Colon (tissue), 2 donors: ENCODE measurements around the gene ZNF593.

Experiments used
- FAIRE-seq: peaks from 2 replicates; lab custom pipeline; 2012; peaks lifted over from hg19 to GRCh38; lab: Jason Lieb, UNC
- donor health status: control.
- donor health status: control.

The ZNF593 gene

GRCh38 chr1:26148887-26149286, 20.8 kb upstream of the ZNF593 start:
- FAIRE-seq = no peak

DNA sequence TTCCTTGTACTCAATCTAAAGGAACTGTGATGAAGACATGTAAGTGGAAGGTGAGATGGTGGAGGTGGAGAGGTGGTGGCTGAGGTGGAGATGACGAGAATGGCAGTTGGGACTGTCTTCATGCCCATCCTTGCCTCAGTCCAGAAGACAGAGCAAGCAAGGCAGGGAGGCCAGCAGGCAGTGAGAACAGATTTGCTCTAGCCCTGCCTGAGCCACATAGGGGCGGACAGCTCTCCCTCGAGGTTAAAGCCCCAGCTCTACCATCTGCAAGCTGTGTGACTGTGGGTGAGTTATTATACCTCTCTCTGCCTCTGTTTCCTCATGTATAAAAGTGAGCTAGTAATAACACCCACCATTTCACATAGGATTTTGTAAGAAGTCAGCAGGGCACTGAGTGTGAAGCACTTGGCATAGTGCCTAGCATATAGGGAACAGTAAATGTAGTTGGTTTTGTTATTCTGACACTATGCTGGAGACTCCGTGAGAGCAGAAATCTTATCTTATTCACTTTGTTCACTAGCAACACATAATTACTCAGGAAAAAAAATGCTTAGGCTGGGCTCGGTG, 15.7 kb upstream of the ZNF593 start:
- FAIRE-seq = no peak

- no peak for FAIRE-seq
Measured at GRCh38 chr1:26154750-26155149, 15.0 kb upstream of the ZNF593 start.

DNA sequence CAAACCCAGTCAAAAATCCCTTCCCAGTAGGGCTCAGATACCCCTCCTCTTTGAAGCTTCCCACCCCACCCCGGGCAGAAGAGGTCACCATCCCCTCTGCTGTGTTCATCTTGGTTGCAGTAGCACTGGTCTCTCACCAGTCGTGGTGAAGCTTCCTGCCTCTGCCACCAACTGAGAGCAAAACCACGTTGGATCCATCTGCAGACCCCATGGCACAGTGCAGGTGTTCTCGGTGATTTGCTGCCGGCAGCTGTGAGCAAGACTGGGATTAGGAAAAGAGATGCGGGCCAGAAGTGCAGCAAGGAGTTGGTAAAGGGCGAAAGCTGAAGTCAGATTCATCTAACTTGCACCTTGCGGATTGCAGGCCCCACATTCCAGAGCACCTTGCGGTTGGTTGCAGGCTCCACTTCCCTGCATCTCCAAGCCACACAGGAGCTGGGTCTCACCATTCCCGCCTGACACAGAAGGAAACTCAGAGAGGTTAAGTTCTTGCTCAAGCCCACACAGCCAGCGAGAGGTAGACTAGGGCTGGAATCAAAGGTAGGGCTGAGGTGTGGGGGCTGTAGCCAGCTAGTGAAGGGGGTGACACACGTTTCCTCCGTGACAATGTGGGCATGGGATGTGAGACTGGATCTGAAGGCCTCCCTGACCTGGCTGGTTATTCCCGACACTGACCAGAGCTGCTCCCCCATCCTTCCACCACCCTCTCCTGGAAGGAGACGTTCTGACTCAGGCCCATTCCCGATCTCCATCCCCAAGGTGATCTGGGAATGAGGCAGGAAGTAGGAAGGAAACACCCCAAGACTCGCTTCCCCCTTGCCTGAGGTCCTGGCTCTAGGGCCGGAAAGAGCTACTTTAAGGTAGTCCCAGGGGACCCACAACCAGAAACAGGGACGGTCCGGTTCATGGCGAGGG, 14.1 kb upstream of the ZNF593 start:
- no peak for FAIRE-seq

- FAIRE-seq = no peak
Measured at GRCh38 chr1:26156285-26157038, 13.2 kb upstream of the ZNF593 start.

DNA sequence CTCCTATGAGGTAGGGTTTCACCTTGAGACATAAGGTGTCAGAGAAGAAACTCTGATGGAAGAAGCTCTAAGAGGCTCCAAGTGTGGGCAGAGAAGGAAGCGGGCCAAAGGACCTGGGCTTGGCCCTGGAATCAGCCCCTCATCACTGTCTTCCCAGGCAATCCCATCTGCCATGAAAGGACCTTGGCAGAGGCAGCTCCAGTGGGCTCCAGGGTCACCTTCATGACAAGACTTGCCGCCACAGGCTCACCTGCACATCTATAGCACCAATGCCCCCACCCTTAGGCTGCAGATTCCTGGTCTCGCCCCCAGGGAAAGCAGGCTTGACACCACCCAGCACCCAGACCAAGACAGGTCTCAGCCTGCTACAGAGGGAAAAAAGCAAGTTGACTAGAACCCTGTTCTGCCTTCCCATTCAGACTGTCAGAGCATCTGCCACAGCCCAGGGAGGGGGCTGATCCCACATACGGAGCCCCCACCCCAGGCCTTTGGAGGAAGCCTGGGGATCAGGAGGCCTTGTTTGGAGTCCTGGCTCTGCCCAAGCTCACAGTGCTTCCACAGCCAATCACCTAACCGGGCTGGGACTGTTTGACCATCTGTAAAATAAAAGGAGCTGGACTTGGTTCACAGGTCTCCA, 11.3 kb upstream of the ZNF593 start:
- FAIRE-seq = no peak

GRCh38 chr1:26158908-26159742, 10.6 kb upstream of the ZNF593 start, which contains the start of gene FAM110D:
TSS of gene FAM110D (plus strand) at chr1:26159079. CDS start at chr1:26161292, 2,213 bp downstream.
- FAIRE-seq = no peak

DNA sequence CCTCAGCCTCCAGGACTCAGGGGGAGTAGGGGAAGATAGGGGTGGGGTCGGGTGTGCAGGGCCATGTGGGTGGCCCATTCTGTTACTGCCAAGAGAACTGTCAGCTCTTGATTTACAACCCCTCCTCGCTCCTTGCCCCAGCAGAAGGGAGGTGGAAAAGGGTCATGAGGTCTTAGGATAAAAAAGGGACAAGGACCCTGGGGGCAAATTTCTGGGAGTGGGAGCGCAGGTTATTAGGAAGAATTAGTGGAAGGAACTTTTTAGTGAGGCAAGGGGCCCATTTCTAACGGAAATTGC, 10.0 kb upstream of the ZNF593 start:
- FAIRE-seq = no peak

DNA sequence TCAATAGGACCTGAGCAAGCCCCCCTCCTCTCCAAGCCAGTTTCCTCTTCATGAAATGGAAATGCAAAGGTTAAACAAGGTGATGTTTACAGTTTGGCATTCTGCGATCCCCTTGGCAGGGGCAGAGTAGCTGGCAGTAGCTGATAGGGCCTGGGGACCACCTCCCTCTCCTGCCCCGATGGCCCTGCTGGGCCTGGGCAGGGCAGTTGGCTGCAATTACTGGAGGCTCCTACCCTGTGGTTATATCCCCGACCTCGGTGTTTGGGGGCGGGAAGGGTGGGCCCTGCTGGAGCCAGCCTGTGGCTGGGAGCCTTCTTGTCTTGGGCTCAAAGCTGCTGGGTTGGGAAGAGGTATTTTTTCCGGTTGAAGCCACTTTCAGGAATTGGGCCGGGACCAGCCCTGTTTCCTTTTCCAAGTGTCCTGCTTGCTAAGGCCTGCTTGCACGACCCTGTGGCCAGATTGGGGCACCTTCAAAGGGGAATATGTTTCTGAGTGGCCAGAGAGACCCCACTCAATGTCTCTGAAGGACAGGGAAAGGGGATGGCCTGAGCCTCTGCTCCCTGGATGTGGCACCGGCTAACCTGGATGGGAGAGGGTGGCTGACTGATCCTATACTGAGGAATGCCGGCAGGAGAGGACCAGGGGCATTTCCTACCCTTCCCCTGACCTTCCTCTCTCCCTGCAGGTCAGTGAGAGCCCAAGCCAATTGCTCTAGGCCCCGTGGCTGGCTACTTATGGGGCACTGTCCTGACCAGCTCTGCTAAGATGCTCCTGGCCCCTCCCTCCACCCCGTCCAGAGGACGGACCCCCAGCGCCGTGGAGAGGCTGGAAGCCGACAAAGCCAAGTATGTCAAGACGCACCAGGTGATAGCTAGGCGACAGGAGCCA, 8.9 kb upstream of the ZNF593 start:
- no peak for FAIRE-seq

DNA sequence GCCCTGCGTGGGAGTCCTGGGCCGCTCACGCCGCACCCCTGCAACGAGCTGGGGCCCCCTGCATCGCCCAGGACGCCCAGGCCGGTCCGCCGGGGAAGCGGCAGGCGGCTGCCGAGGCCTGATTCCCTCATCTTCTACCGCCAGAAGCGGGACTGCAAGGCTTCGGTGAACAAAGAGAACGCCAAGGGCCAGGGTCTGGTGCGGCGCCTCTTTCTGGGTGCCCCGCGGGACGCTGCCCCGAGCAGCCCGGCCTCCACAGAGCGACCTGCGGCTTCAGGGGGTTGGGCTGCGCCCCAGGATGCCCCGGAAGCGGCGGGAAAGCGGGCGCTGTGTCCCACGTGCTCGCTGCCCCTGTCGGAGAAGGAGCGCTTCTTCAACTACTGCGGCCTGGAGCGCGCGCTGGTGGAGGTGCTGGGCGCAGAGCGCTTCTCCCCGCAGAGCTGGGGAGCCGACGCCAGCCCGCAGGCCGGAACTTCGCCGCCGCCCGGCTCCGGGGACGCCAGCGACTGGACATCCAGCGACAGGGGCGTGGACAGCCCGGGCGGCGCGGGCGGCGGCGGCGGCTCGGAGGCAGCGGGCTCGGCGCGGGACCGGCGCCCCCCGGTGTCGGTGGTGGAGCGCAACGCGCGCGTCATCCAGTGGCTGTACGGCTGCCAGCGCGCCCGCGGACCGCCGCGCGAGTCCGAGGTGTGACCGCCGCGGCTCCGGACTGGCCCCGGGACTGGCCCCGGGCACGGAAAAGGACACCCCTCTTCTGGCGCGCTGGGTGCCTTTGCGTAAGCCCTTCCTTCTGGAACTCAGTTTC, 8.1 kb upstream of the ZNF593 start:
- no peak for FAIRE-seq

GRCh38 chr1:26162220-26162709, 7.4 kb upstream of the ZNF593 start:
- no peak for FAIRE-seq

- FAIRE-seq = no peak
Measured at GRCh38 chr1:26163684-26164035, 6.0 kb upstream of the ZNF593 start.

DNA sequence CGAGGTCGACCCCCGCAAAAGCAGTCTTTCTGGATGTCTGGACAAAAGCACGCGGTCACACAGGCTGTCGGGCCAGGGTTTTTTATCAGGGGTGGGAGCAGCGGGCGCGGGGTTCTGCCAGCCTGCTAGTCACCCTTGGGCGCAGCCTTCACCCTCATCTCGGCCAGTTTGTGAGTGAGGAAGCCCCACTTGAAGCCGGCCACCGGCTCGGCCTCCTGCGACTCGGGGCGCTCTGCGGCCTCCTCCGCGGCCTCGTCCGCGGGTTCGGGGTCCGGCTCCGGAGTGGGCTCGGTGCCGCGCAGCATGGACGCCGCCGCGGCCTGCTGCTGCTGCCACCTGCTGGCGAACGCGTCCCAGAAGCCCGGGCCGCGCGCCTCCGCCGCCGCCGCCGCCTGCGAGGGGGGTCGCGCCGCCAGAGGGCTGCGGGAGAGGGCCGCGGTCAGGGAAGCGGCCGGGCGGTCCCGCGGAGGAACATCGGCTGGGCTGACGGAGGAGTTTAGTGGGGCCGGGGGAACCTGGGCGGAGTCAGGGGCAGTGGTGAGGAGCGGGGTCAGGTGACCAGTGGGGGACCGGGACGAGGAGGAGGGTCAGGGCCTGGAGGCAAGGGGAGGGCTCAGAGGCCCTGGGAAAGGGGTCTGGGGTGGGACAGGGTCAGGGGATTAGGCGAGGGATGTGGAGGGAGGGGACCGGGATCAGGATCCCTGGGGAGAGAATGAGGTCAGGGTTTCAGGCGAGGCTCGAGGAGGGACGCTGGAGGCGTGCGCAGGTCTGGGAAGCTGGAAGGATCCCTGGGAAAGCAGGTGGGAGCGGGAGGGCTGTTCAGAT, 5.5 kb upstream of the ZNF593 start:
- FAIRE-seq = no peak

- FAIRE-seq = no peak
Measured at GRCh38 chr1:26164861-26165842, 4.6 kb upstream of the ZNF593 start.

DNA sequence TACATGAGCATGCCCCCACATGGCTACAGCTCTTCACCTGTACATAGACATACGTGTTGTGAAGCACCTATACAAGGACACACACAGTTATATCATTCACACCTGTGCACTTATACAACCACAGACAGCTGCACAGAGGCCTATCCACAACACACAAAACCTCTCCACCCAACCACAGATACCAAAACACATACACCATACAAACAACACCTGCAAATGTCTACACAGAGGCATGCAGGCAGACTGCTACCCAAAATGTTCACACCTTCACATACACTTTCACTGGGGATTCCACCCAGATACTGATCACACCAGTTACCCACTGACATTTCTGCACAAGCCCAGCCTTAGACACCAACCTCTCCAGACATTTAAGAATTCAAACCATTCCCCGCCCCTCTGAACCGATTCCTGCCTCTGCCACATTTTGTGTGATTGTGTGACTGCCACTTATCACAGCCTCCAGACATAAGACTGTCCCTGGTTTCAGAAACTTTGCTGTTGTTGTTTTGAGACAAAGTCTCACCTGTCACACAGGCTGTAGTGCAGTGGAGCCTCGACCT, 2.9 kb upstream of the ZNF593 start:
- FAIRE-seq = no peak

DNA sequence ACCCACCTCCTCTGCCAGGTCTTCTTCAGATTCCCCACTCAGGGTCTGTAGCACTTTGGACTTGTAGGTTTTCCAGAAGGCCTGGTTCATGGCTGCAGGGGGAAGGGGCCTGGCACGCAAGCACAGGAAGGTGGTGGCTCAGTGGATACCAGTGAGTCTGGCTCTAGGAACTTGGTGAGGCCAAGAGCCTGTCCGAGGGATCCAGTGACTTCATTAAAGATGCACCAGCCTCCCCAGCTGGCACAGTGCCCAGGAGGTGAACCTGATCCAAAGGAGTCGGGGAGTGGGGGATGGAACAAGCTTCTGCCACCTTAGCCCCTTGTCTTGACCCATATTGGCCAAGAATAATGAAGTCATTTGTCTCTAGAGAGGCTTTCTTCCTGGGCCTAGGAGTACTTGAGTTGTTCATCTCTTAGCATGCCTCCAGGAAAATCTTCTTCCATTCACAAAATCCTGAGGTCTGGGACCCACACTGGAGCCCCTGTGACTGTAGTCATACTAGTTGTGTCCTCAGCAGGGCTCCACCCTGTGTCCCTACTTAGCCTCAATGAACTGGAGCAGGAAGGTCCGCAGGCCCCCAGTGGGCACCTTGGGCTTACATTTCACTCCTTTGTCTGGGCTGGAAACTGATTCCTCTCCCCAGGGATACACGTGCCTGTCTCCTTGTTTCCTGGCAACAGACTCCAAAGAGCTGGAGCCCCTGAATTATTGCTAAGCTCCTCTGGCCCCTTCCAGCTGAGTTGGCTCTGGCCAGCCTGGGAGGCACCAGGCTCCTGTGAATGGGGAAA, 1.1 kb upstream of the ZNF593 start, which contains the start of gene C1orf232:
TSS of gene C1orf232 (minus strand) at position 554 of the 788 bp plus-strand sequence. CDS start at position 90, 464 bp downstream.
- no peak for FAIRE-seq
